GM18870 (cell line): ENCODE data around the gene CENPN.

Experiments
- ATAC-seq: cut with Tn5 transposase; IDR thresholded peaks from one replicate; pipeline ENCODE4 v1.9.1; 2021; ENCODE audit warnings: moderate library complexity; ENCODE audit not compliant: unreplicated experiment

Gene CENPN

GRCh38 chr16:80990978-80991377 is 16.0 kb upstream of the CENPN start:
- no peak for ATAC-seq

DNA sequence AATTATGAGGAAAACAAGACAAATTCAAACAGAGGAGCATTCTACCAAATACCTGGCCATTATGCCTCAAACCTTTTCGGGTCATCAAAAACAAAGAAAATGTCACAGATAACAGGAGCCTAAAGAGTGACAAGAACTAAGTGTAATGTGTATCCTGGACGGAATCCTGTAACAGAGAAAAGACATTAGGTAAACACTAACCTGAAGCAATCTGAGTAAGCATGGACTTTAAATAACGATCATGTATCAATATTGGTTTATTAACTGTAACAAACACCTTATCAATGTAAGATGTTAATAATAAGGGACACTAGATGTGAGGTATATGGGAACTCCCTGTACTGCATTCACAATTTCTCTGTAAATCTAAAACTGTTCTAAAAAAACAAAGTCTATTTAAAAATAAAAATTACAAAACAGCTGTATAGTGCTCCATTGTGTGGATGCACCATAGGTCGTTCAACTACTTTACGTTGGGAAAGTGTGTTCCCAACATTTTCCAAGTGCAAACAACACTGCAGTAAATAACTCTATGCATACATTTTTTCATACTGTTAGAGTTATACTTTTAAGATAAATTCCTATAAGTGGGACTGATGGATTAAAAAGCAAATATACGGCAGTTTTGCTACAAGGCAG is 15.1 kb upstream of the CENPN start:
- ATAC-seq, result no peak

DNA sequence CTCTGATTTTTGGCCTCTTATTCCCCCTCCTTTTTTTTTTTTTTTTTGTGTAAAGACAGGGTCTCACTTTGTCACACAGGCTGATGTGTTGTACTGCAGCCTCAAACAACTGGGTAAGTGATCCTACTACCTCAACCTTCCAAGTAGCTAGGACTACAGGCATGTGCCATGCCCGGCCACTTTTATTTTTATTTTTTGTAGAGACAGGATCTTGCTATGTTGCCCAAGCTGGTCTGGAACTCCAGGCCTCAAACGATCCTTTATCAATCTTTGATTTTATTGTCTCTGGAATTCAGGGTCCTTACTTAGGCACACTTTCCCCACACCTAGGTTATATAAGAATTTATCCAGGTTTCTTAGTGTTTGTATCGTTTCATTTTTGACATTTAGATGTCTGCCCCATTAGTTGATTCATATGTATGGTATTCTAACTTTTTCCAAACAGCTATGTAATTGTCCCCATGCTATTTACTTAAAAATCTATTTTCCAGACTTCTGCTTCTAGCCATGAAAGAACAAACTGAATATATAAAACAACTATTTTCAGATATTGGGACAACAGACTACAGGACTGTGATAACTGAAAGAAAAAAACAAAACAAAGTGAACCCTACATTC is 14.2 kb upstream of the CENPN start:
- no peak for ATAC-seq

DNA sequence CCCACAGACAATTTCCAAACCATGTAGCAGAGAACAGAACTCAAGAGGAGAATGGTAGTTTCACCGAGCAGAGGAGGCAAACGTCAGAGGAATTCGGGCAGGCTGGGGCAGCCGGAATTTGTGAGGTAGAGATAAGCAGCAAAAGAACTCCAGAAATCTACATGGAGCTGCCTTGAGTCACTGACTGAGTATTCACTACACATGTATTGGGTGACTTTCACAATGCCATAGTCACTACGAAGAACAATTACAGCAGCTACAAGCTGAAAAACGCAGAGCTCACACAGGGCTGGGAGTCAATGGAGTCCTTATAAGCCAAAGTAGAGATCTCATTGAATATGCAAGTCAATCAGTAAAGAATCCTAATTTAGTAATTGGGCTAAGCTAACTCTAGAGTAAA is 13.7 kb upstream of the CENPN start:
- ATAC-seq, result no peak

- no peak for ATAC-seq
Measured at GRCh38 chr16:80993834-80994233, 13.2 kb upstream of the CENPN start.

DNA sequence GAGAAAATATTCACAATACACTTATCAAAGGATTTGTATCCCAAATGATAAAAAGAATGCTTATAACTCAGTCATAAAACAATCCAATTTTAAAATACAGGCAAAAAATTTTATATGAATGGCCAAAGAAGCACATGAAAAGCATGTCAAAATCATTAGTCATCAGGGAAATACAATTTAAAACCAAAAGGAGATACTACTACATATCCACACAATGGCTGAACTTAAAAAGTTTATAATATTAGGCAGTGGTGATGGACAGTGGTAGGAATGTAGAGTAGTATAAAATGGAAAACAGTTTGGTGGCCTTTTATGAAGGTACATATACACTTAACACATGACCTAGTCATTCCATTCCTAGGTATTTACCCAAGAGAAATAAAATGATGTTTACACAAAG is 12.6 kb upstream of the CENPN start:
- ATAC-seq, result no peak

- no peak for ATAC-seq
Measured at GRCh38 chr16:80996688-80997138, 10.3 kb upstream of the CENPN start.

DNA sequence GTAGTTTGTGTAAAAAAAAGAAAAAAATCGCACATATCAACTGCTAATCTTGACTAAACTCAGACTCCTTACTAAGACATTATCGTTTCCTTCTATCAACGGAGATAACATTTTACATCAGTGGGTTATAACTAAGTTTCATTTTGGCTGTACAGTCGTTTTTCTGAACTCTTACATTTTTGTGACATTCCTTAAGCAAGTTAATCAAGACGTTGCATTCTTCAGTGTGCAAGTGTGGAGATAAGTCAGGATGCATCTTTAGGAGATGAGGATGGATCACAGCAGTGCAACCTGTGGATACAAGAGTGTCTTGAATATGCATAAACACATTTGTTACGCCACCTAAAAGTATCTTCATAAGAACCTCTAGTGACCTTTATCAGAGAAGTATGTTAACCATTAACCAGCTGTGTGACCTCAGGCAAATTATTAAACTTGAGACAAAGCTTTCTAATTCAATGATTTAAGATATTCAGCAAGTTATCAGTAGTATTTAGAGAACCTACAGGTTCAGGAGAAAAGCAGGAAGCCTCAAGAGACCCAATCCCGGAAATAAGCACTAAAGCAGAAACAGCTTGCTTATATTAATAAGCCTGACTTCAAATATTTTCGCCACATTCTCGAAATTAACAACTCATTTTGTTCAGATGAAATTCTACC is 9.7 kb upstream of the CENPN start:
- peak; percentile 58 for ATAC-seq

DNA sequence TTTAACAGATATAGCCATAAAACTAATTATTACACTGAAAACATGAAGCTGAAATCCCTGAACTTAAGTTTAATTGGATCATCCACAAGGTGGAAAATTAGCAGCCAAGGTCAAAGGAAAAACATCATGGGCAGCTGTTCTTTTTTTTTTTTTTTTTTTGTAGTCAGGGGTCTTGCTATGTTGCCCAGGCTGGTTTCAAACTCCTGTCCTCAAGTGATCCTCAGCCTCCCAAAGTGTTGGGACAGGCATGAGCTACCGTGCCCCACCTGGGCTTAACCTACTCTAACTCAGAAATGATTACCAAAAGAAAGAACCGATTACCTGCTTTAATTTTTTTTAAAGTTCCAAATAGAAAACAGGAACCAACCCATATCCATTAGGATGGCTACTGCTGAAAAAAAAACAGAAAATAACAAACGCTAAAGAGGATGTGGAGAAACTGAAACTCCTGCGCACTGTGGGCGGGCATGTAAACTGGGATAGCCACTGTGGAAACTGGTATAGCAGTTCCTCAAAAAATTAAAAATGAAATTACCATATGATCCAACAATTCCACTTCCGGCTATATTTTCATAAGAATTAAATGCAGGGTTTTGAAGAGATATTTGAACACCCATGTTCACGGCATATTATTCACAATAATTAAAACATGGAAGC is 8.9 kb upstream of the CENPN start:
- no peak for ATAC-seq

GRCh38 chr16:81000873-81001272 is 6.1 kb upstream of the CENPN start:
- no peak for ATAC-seq

- no peak for ATAC-seq
Measured at GRCh38 chr16:81001330-81001729, 5.7 kb upstream of the CENPN start.

DNA sequence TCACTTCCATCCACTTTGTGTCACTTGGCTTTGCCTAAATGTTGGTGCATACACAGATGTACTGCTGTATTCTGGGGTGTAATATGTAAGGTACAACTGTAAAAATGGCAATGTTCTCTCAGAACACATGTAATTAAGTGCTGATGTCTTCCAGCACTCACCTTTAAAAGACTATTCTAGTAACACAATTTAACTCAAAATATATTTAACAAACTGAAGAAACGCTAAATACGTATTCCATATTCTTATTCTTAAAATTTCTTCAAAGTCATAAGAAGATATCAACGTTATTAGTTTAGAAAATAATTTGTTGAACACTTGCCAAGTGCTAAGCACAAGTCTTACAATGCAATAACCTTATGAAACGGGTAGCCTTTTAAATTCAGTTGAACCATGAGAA is 4.0 kb upstream of the CENPN start:
- no peak for ATAC-seq

DNA sequence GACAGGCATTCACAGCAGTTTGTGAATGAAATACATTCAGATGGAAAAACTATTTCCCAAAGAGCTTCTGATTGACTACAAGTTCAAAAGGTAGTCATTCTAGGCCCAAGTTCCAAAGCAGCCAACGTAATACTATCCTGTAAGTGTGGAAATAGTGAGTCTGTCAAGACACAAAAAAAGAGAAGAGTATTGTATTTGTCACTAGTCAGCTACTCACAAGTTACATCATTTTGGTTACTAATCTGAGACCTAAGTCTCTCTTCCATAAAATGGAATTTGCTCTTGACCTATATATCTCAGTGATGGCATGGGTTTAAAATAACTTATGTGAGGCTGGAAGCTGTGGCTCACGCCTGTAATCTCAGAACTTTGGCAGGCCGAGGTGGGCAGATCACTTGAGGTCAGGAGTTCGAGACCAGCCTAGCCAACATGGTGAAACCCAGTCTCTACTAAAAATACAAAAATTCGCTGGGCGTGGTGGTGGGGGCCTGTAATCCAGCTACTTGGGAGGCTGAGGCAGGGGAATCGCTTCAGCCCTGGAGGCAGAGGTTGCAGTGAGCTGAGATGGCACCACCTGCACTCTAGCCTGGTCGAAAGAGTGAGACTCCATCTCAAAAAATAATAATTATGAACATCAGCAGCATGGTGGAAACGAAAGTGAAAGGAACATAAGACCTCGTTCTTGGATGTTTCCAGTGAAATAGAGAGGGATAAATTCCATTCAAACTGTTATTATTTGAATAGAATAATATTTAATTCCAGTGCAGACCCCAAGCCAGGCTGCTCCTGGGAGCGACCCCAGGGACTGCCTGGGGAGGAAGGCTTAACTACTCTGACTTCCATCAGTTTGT is 3.2 kb upstream of the CENPN start:
- no peak for ATAC-seq

DNA sequence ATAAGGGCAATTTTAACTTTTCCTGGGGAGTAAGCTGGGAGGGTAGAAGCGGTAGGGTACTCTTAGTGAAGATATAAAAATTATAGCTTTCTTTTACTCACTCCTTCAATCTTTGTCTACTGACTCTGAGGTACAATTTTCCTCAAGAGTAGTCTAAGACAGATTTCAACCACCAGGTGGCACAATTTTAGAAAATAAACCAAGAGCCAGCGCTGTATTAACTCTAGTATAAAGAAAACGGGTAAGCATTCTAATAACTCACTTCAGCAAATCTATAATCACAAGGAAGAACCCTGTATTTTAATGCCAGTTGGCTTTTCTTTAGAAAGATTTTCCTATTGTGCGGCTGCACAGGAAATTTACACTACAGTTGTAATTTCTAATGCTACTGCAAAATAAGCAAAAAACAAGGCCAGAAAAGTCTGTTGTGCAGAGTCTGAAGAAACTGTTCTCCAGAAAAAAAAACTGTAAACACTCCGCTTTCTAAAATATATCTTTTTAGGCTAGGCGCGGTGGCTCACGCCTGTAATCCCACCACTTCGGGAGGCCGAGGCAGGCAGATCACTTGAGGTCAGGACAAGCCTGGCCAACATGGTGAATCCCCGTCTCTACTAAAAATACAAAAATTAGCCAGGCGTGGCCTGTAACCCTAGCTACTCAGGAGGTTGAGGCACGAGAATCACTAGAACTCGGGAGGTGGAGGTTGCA is 2.2 kb upstream of the CENPN start:
- ATAC-seq, result no peak

DNA sequence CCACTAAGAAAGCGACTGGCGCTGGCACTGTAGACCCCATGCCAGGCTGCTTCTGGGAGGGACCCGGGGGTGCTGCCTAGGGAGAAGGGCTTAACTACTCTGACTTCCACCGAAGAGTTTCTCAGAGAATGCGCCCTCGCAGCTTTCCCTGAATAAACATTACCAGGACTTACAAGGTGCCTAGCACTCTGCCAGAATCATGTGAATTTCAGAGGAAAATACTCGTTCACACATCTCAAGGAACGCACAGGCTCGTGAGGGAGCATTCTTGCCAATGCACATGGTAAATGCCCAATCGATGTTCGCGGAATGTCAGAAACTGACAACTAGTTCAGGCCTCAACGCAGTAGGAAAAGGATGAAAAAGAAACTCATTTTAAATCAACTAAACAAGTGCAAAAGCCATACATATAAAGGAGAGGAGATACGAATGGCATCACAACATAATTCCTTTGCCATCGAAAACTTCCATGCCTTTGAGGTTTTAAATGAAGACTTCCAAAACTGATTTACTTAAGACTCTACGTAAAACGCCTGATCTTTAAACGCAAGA is 1.3 kb upstream of the CENPN start:
- ATAC-seq, result no peak

GRCh38 chr16:81006211-81006812 is 702 bp upstream of the CENPN start:
- peak; percentile 9 for ATAC-seq

DNA sequence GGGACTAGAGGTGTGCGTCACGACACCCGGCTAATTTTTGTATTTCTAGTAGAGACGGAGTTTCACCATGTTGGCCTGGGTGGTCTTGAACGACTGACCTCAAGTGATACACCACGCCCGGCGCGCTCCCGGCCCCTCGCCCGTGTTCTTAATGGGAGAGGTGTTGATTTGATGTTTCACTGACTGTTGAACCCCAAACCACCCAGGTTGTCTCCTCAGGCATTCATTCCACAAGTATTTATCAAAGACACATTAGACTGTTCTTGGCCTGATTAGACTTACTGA is 1.4 kb downstream of the CENPN start:
- ATAC-seq, result no peak

GRCh38 chr16:81012974-81013373 is 6.0 kb downstream of the CENPN start:
- ATAC-seq, result no peak

- ATAC-seq, result no peak
Measured at GRCh38 chr16:81014672-81015071, 7.7 kb downstream of the CENPN start.

DNA sequence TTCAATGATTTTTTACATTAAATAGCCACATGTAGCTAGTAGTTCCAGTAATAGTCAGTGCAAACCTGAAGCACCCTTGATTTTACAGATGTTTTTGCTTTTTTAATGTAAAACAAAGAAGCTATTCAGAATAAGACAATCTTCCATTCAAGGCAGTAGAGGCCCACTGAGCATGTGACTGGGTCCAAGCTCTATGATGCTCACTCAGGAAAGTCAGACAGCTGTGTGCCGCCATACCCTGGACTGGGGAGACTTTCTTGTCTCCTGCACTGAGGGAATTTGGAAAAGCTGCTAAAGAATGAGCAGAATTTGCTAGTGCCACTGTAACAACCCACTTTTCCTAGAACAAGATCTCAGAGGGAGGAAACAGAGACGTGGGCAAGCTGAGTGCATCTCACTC is 11.5 kb downstream of the CENPN start:
- ATAC-seq, result no peak
